K562 (cell line): ENCODE data around the gene PCNX2.
A peak's percentile ranks its signal among the peaks of the same experiment; 100 is the strongest.

Experiments used
- CCAR2 ChIP-seq: fragments of 200-400 bp; formaldehyde crosslinking; IDR thresholded peaks from 2 replicates; pipeline ENCODE4 v1.6.1; 2017; ENCODE audit warnings: mild to moderate bottlenecking, low read depth, low read length
- CHD4 ChIP-seq: fragments of 200-600 bp; sonication (generic); IDR thresholded peaks from 3 replicates; pipeline ENCODE4 v1.6.1; 2012; ENCODE audit warnings: low read depth, mild to moderate bottlenecking, mixed read lengths, low read length, inconsistent platforms; ENCODE audit not compliant: insufficient read depth, insufficient replicate concordance, poor library complexity, severe bottlenecking
- EZH2 ChIP-seq: IDR thresholded peaks from 2 replicates; pipeline ENCODE4 v1.6.1; 2012; ENCODE audit warnings: low read depth, mild to moderate bottlenecking, inconsistent platforms, low read length, borderline replicate concordance
- FOXA1 ChIP-seq: fragments of 450-650 bp; IDR thresholded peaks from 2 replicates; pipeline ENCODE4 v1.6.1; 2016; ENCODE audit warnings: mild to moderate bottlenecking, borderline replicate concordance
- MAFK ChIP-seq: IDR thresholded peaks from 2 replicates; pipeline ENCODE4 v1.6.1; 2011; ENCODE audit warnings: low read length, improper control_type of control experiment
- PML ChIP-seq: IDR thresholded peaks from 2 replicates; pipeline ENCODE4 v1.6.1; 2012; ENCODE audit warnings: low read length, inconsistent platforms
- POLR2A ChIP-seq: fragments of 450-650 bp; conservative IDR thresholded peaks from 2 replicates; pipeline ENCODE4 v1.6.1; 2016
- RNF2 ChIP-seq: sonication (generic); IDR thresholded peaks from 2 replicates; pipeline ENCODE4 v1.6.1; 2016
- SMARCC2 ChIP-seq: fragments of 450-650 bp; IDR thresholded peaks from 2 replicates; pipeline ENCODE4 v1.6.1; 2017; ENCODE audit warnings: antibody characterized with exemption, moderate library complexity, mild to moderate bottlenecking, low read depth
- SMARCE1 ChIP-seq: fragments of 450-650 bp; IDR thresholded peaks from 2 replicates; pipeline ENCODE4 v1.7.1; 2016; ENCODE audit warnings: mild to moderate bottlenecking
- SP1 ChIP-seq: sonication (generic); formaldehyde crosslinking; IDR thresholded peaks from 2 replicates; pipeline ENCODE4 v1.8.1; 2022; ENCODE audit warnings: mild to moderate bottlenecking, missing genetic modification reagents
- TF ChIP-seq, protein P1 (sequence below), 3 experiments: IDR thresholded peaks in 2 of 3; conservative IDR thresholded peaks in 1 of 3; 2 replicates each; pipeline ENCODE4 v1.5.1; 2011 to 2012; ENCODE audit warnings: low read length in 3 of 3, mild to moderate bottlenecking in 3 of 3, control low read depth in 2 of 3, improper control_type of control experiment in 1 of 3, inconsistent platforms in 1 of 3, low read depth in 1 of 3, mixed read lengths in 1 of 3, moderate library complexity in 1 of 3; ENCODE audit not compliant: insufficient read depth in 2 of 3
- TF ChIP-seq, protein P2 (sequence below): sonication (generic); formaldehyde crosslinking; IDR thresholded peaks from 2 replicates; pipeline ENCODE4 v1.8.0; 2022; ENCODE audit warnings: mild to moderate bottlenecking, missing genetic modification reagents

DNA sequence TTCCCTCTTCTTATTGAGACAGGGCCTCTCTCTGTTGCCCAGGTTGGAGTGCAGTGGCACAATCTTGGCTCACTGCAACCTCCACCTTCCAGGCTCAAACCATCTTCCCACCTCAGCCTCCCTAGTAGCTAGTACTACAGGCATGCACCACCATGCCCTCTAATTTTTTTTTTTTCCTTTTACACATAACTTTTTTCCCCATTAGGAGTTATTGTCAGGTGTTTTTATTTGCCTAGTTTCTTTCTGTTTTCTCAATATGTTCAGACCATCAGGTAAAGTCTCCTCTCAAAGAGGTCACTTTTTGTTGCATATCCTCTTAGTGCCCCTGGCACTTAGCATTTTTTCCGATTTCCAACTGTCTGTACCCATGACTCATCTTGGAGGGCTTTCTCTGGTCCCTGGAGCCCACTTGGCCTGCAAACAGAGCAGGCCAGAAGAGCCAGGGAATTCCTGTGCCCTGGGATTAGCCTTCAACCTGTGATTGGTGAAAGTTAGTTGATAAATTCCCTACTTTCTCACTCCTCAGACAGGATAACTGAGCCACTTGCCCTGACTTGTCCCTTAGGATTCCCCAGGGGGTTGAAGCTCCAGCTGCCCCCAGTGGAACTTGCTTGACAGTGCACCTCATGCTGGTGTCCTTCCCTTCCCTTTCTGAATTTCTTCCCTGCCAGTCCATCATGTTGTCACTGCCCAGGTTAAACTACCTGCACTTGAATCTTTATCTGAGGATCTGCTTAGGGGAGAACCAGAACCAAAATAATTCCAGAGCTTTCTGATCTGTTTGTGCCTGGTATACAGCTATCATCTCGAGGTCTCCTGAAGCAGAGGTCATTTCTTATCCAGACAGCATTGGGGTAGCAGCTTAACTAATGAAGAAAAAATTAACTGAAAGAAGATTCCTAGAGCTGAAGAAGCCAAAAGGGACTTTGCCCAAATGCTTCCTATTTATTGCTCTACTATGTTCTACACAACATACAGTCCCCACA is 342.7 kb downstream of the PCNX2 start:
- TF ChIP-seq FOXA1, result no peak
- TF ChIP-seq, protein P1, sequence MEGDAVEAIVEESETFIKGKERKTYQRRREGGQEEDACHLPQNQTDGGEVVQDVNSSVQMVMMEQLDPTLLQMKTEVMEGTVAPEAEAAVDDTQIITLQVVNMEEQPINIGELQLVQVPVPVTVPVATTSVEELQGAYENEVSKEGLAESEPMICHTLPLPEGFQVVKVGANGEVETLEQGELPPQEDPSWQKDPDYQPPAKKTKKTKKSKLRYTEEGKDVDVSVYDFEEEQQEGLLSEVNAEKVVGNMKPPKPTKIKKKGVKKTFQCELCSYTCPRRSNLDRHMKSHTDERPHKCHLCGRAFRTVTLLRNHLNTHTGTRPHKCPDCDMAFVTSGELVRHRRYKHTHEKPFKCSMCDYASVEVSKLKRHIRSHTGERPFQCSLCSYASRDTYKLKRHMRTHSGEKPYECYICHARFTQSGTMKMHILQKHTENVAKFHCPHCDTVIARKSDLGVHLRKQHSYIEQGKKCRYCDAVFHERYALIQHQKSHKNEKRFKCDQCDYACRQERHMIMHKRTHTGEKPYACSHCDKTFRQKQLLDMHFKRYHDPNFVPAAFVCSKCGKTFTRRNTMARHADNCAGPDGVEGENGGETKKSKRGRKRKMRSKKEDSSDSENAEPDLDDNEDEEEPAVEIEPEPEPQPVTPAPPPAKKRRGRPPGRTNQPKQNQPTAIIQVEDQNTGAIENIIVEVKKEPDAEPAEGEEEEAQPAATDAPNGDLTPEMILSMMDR (IDR thresholded peaks at IDR 0.05 in 2 of 3, conservative IDR thresholded peaks at IDR 0.05 in 1 of 3; ENCODE audit: insufficient read depth in 2 of 3, low read depth in 1 of 3, low read length in 3 of 3), result peak; percentile 65 to 81 (median 69)
- TF ChIP-seq SMARCE1, result no peak
- TF ChIP-seq, protein P2, sequence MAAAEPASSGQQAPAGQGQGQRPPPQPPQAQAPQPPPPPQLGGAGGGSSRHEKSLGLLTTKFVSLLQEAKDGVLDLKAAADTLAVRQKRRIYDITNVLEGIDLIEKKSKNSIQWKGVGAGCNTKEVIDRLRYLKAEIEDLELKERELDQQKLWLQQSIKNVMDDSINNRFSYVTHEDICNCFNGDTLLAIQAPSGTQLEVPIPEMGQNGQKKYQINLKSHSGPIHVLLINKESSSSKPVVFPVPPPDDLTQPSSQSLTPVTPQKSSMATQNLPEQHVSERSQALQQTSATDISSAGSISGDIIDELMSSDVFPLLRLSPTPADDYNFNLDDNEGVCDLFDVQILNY (CRISPR knock-in tag), result no peak
- TF ChIP-seq CCAR2, result no peak
- TF ChIP-seq MAFK, result no peak
- TF ChIP-seq EZH2, result no peak
- TF ChIP-seq RNF2, result no peak
- no peak for TF ChIP-seq PML
- TF ChIP-seq POLR2A, result no peak
- TF ChIP-seq SP1 (CRISPR knock-in tag), result no peak
- no peak for TF ChIP-seq SMARCC2
- no peak for TF ChIP-seq CHD4
